ENCODE data around the gene TEAD2. TPM values are rescaled to one million over a fixed set of nuclear protein-coding genes. Genes with fewer than 3 reads are reported as not detected.

The TEAD2 gene
- total RNA-seq, 2 experiments from 2014 or later, result not detected

- Mint-ChIP-seq H3K4me3 (no peak overlapping the region), H3K36me3 (ENCODE audit: low read depth) (peaks cover 34% of the 10 kb centered on the region), H3K27ac (no peak overlapping the region), H3K27me3 (no peaks in the 10 kb centered on the region), H3K4me1 (ENCODE audit: low read depth) (peaks cover 37% of the 10 kb centered on the region), H3K9me3 (no peaks in the 10 kb centered on the region)
- TF ChIP-seq, protein P1, sequence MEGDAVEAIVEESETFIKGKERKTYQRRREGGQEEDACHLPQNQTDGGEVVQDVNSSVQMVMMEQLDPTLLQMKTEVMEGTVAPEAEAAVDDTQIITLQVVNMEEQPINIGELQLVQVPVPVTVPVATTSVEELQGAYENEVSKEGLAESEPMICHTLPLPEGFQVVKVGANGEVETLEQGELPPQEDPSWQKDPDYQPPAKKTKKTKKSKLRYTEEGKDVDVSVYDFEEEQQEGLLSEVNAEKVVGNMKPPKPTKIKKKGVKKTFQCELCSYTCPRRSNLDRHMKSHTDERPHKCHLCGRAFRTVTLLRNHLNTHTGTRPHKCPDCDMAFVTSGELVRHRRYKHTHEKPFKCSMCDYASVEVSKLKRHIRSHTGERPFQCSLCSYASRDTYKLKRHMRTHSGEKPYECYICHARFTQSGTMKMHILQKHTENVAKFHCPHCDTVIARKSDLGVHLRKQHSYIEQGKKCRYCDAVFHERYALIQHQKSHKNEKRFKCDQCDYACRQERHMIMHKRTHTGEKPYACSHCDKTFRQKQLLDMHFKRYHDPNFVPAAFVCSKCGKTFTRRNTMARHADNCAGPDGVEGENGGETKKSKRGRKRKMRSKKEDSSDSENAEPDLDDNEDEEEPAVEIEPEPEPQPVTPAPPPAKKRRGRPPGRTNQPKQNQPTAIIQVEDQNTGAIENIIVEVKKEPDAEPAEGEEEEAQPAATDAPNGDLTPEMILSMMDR (IDR thresholded peaks at IDR 0.05), result no peak
- no peak for DNase-seq
- ChIA-PET CTCF (no interaction called here), POLR2A (no interaction called here)
- no peak for ATAC-seq
- intact Hi-C loops (cut with micrococcal nuclease), result no loop called here
These were observed 22.7 kb downstream of the TEAD2 start for GRCh38 chr19:49339301-49340068.

DNA sequence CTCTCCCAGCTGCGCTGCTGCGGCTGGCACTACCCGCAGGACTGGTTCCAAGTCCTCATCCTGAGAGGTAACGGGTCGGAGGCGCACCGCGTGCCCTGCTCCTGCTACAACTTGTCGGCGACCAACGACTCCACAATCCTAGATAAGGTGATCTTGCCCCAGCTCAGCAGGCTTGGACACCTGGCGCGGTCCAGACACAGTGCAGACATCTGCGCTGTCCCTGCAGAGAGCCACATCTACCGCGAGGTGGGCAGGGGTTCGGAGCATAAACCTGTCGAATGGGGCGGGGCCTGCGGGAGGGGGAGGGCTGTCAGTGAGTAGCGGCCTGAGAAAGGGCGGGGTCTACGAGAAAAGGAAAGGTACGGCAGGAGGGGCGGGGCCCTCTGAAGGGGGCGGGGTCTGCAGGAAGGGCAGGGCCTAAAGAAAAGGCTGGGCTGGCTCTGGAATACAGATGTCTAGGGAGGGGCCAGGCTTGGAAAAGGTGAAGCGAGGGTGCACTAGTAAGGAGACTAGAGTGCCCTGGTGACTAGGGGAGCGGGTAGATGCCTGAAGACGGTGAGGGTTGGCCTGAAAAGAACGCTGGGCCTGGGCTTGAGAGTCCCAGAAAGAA, 23.4 kb downstream of the TEAD2 start:
- ATAC-seq, result peak; percentile 17
- H3K27ac Mint-ChIP-seq, result peak overlapping the region; percentile 38
- H3K4me3 Mint-ChIP-seq, result no peak overlapping the region
- H3K9me3 Mint-ChIP-seq, result no peaks in the 10 kb centered on the region
- TF ChIP-seq, protein P1 (IDR thresholded peaks at IDR 0.05), result no peak
- intact Hi-C loops (cut with micrococcal nuclease), result no loop called here
- no peaks in the 10 kb centered on the region for H3K27me3 Mint-ChIP-seq
- peak; percentile 46 for DNase-seq
- H3K36me3 Mint-ChIP-seq (ENCODE audit: low read depth), result peaks cover 34% of the 10 kb centered on the region
- H3K4me1 Mint-ChIP-seq (ENCODE audit: low read depth), result peaks cover 42% of the 10 kb centered on the region
- ChIA-PET POLR2A (no interaction called here), CTCF (no interaction called here)

DNA sequence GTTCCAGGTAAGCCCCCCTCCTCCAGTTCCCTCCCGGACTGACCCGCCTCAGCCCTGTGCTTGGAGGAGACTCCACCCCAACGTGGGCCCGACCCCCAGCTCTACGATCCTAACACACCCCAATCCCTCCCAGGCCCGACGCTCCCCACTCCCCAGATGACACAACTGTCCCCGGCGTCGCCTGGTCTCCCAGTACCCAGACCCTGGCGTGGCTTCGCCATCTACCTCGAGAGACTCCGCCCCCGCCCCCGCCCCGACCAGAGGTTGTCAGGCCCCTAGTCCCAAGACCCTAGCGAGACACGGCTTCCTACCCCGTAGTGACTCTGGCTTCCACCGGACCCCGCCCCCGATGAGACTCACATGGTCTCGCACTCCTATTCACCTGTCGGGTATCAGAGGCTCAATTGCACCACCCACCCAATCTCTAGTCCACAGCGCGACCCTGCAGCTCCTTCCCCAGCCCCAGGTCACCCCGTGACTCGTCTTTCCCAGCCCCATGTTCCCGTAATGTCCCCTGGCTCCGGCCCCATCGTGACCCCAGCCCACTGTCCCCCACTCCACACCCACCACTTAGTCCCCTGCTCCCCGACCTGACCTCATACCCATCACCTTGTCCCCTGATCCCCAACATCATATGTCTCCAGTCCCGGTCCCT, 24.1 kb downstream of the TEAD2 start:
- CTCF ChIA-PET, result interaction anchor here (2.0 to 2.4 kb wide), 2 partner anchors 36 to 71 kb away, joined by 5 to 10 read pairs; no protein-coding TSS in a partner anchor
- Mint-ChIP-seq H3K9me3 (no peaks in the 10 kb centered on the region), H3K27ac (no peak overlapping the region), H3K27me3 (no peaks in the 10 kb centered on the region), H3K4me1 (ENCODE audit: low read depth) (peaks cover 49% of the 10 kb centered on the region), H3K36me3 (ENCODE audit: low read depth) (peaks cover 34% of the 10 kb centered on the region), H3K4me3 (no peak overlapping the region)
- ATAC-seq (no peak), DNase-seq (no peak)
- POLR2A ChIA-PET, result no interaction called here
- TF ChIP-seq, protein P1 (IDR thresholded peaks at IDR 0.05), result no peak
- intact Hi-C loops (cut with micrococcal nuclease), result no loop called here

DNA sequence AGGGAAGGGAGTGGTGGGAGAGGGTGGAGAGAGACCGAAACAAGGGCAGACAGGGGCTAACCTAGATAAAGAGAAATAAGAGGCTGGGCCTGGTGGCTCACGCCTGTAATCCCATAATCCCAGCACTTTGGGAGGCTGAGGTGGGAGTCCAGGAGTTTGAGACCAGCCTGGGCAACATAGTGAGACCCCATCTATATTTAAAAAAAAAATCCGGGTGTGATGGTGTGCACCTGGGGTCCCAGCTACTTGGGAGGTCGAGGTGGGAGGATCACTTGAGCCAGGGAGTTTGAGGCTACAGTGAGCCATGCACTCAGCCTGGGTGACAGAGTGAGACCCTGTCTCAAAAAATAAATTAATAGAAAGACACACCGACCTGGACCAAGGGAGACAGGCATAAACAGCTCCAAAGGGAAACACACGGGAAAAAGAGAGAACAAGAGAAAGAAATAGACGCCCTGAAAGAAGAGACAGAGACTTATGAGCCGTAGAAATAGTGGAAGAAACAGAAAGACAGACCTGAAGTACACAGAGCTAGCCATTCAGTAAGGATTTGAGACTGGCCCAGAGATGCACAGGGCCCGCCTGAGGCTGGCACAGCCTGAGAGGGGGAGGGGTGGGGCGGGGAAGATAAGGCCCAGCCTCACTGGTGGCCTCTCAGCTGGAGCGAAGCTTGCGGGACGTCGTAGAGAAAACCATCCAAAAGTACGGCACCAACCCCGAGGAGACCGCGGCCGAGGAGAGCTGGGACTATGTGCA, 24.8 kb downstream of the TEAD2 start:
- Mint-ChIP-seq H3K27me3 (no peaks in the 10 kb centered on the region), H3K4me1 (ENCODE audit: low read depth) (peaks cover 51% of the 10 kb centered on the region), H3K4me3 (peak overlapping the region; percentile 99), H3K27ac (peak overlapping the region; percentile 9), H3K36me3 (ENCODE audit: low read depth) (peaks cover 34% of the 10 kb centered on the region), H3K9me3 (no peaks in the 10 kb centered on the region)
- TF ChIP-seq, protein P1 (IDR thresholded peaks at IDR 0.05), result no peak
- DNase-seq, result no peak
- CTCF ChIA-PET, result interaction anchor here (0.6 to 2.4 kb wide), 4 partner anchors 10 to 70 kb away, joined by 4 to 10 read pairs (median 5); no protein-coding TSS in a partner anchor
- intact Hi-C loops (cut with micrococcal nuclease), result no loop called here
- no peak for ATAC-seq
- POLR2A ChIA-PET, result interaction anchor here (0.6 to 1.4 kb wide), 3 partner anchors 10 to 81 kb away, joined by 3 to 4 read pairs (median 4); partner anchors contain the start of gene DKKL1
